Measurements from ENCODE around the gene CAMKK1. TPM values are rescaled to one million over a fixed set of nuclear protein-coding genes. Genes with fewer than 3 reads are reported as not detected.
A peak's percentile ranks its signal among the peaks of the same experiment; 100 is the strongest.
"Not testable (repeated sequence)": the region's sequence is repeated elsewhere in the genome, so short reads cannot be mapped to it uniquely, and the experiment has no call there.

The CAMKK1 gene
- total and polyA plus RNA-seq, 8 donors: 4.2 to 23.0 (median 6.0) TPM

DNA sequence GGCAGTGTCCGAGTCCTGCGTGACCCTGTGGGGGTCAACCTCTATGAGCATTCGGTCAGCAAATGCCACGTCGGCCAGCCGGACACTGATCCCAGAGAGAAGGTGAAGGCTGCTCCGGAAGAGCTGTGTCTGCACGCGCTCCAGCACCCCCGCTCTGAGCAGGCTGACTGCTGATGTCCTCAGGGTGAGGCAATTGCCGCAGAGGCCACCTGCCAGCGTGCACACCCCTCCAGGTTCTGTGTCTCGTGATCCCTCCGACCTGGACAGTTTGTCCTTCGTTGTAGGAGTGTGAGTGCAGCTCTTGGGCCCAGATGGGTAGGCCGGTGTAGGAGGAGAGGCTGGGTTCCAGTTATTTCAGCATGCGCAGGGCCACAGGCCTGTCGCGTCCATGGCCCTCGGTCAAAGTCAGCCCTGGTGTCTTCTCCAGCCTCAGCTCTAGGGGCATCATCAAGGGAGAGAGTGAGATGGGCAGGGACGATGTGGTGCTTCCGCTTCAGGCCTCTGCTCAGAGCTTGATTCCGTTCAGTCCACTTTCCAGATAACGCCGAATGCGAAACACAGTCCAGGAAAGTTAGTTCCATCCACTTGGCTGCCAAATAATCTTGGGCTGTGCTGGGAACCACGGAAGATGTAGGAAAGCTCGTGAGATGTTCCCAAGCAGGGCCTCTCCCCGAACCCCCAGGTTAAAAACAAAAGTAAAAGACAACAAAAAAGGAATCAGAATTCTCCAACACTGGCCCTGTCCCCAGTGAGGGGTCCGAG is 31.7 kb downstream of the CAMKK1 start:
- 90 to 92% methylated on average over 30 of the region's 30 CpGs for WGBS, 2 donors
- Histone ChIP-seq H3K27me3 (no peaks in the 10 kb centered on the region), H3K36me3 (no peaks in the 10 kb centered on the region), H3K4me1 (no peaks in the 10 kb centered on the region), H3K9me3 (no peaks in the 10 kb centered on the region), H3K4me3 (no peak overlapping the region), H3K27ac (no peak overlapping the region)
- no peak for FAIRE-seq
- TF ChIP-seq CTCF (IDR thresholded peaks at IDR 0.05): no peak
- no peak for DNase-seq
- no peak for ATAC-seq
- intact Hi-C loops (cut with DNase I): loop anchor here in 1 of 3 donors (5.0 kb wide), 1 partner anchor 46 kb away; no protein-coding TSS in a partner anchor

GRCh38 chr17:3859940-3860339 is 32.9 kb downstream of the CAMKK1 start:
- Histone ChIP-seq H3K4me3 (no peak overlapping the region), H3K27me3 (no peaks in the 10 kb centered on the region), H3K36me3 (no peaks in the 10 kb centered on the region), H3K9me3 (no peaks in the 10 kb centered on the region), H3K4me1 (no peaks in the 10 kb centered on the region), H3K27ac (no peak overlapping the region)
- DNase-seq: no peak
- no peak for FAIRE-seq
- intact Hi-C loops (cut with DNase I): loop anchor here in 1 of 3 donors (5.0 kb wide), 1 partner anchor 47 kb away; no protein-coding TSS in a partner anchor
- no peak for TF ChIP-seq CTCF (IDR thresholded peaks at IDR 0.05)
- WGBS, 2 donors: 73 to 86% methylated on average over 8 to 9 of the region's 9 CpGs
- ATAC-seq: no peak

DNA sequence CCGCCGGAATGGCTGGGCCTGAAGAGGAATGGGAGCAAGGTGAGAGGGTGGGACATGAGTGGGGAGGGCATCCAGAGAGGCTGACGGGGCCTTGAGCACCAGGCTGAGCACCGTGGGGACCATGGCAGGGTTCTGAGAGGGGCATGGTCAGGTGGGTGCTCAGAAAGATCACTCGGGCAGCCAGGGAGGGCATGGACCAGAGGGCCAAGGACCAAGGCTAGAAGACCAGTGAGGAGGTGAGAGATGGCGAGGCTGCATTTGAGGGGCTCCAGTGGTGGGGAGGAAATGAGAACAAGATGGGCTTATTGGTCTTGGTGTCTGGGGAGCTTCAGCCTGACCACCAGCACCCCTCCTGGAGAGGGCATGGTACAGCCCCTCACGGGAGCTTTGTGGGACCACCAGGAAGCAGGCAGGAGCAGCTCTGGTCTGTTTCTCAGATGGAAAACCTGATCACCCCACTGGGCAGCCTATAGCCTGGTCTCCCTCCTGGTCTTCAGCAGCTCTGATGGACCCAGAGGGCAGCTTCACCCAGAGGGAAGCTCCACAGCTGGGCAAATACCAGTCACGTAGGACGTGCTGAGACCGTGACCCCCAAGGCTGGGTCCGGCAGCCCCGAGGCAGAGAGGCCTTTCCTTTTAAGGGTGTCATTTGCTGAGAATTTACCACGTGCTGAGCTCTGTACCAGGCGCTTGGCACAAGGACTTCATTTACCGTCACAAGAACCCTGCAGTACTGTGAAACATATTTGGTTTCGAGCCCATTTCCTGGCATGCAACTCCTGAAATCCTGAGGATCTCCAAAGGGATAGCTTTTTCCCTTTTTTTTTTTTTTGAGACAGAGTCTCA is 35.4 kb downstream of the CAMKK1 start:
- intact Hi-C loops (cut with DNase I): no loop called here
- peak in 3 of 6 donors; percentile 63 to 67 (median 64) for DNase-seq
- H3K27me3 ChIP-seq: no peaks in the 10 kb centered on the region
- FAIRE-seq: no peak
- no peaks in the 10 kb centered on the region for H3K9me3 ChIP-seq
- WGBS, 2 donors: 56 to 61% methylated on average over 16 of the region's 16 CpGs
- no peak overlapping the region for H3K4me3 ChIP-seq
- peak; percentile 36 to 85 (median 76) for ATAC-seq
- no peak for TF ChIP-seq CTCF (IDR thresholded peaks at IDR 0.05)
- H3K4me1 ChIP-seq: no peaks in the 10 kb centered on the region
- no peak overlapping the region for H3K27ac ChIP-seq
- H3K36me3 ChIP-seq: no peaks in the 10 kb centered on the region

GRCh38 chr17:3854204-3854603 is 38.6 kb downstream of the CAMKK1 start:
- H3K4me3 ChIP-seq; H3K36me3 ChIP-seq; ATAC-seq; H3K9me3 ChIP-seq; H3K4me1 ChIP-seq; intact Hi-C loops (cut with DNase I); H3K27me3 ChIP-seq; FAIRE-seq; H3K27ac ChIP-seq: not testable (repeated sequence)
- DNase-seq: peak in 1 of 6 donors; percentile 19
- WGBS, 2 donors: 89 to 100% methylated on average over 8 to 32 of the region's 36 CpGs

GRCh38 chr17:3852561-3852960 is 40.3 kb downstream of the CAMKK1 start:
- no peaks in the 10 kb centered on the region for H3K27me3 ChIP-seq
- no peaks in the 10 kb centered on the region for H3K9me3 ChIP-seq
- intact Hi-C loops (cut with DNase I): no loop called here
- ATAC-seq (no peak), DNase-seq (peak in 1 of 6 donors; percentile 29), FAIRE-seq (no peak)
- H3K4me3 ChIP-seq: no peak overlapping the region
- TF ChIP-seq CTCF (IDR thresholded peaks at IDR 0.05): no peak
- no peaks in the 10 kb centered on the region for H3K4me1 ChIP-seq
- H3K27ac ChIP-seq: no peak overlapping the region
- no peaks in the 10 kb centered on the region for H3K36me3 ChIP-seq
- WGBS, 2 donors: 80 to 85% methylated on average over 10 of the region's 10 CpGs
